Cardiac fibroblast (primary cell): ENCODE data around the gene PHLDA3.

Experiments
- DNase-seq, 2 donors: peaks; one replicate each; pipeline versions ENCODE4 v3.0.0 to v3.0.0-alpha.2; 2010; ENCODE audit warnings: low read depth in 2 of 2
- H3K4me3 ChIP-seq, 2 donors: replicated peaks in 1 of 2; 1 replicate in 1 of 2; 2 replicates in 1 of 2; pipeline ENCODE4 v1.5.1; 2011; ENCODE audit warnings: low read depth in 2 of 2, low read length in 2 of 2, mild to moderate bottlenecking in 2 of 2, moderate library complexity in 1 of 2
- CTCF ChIP-seq: IDR thresholded peaks from one replicate; pipeline ENCODE4 v1.5.1; 2011; ENCODE audit warnings: low read depth, mild to moderate bottlenecking, low read length, inconsistent platforms

The PHLDA3 gene

GRCh38 chr1:201504179-201504631, 35.2 kb upstream of the PHLDA3 start:
- TF ChIP-seq CTCF = no peak
- DNase-seq = peak; percentile 51 to 58
- H3K4me3 ChIP-seq = peak overlapping the region in 1 of 2 donors; percentile 79

DNA sequence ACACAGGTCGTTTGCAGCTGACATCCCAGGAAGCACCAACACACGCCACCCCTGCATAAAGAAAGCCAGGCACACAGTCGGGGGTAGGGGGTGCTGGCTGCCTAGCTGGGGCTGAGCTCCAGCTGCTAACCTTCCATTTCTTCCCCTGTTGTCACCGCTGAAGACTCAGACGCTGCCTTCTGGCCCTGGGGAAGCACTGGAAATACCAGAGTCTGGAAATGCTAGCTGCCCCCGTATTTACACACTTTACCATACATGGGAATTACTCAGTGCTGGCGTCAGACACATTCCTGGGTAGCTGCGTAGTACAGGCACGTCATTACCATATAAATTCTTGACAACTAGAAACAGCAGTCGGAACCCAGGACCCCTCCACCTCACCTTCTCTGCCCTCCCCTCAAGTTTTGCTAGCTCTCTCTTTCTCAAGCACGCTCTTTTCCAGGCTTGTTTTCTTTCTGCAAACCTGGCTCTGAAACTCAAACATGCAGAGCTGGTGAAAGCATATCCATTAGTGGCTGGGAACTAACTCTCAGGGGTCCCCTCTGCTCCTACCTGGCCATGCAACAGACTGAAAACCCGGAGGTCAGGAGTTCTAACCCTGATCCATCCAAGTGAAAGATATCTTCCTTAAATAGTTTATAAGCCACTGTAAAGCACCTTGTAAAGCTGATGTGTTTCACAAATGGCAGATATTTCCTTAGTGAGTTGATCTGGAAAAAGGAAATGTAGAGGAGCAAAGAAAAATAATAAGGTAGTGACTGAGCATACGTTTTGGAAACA, 34.6 kb upstream of the PHLDA3 start:
- TF ChIP-seq CTCF = no peak
- DNase-seq = peak; percentile 98 to 99
- peak overlapping the region in 1 of 2 donors; percentile 79 for H3K4me3 ChIP-seq

- DNase-seq = no peak
- no peak overlapping the region for H3K4me3 ChIP-seq
- no peak for TF ChIP-seq CTCF
Observed at GRCh38 chr1:201502511-201502857, 33.5 kb upstream of the PHLDA3 start.

- DNase-seq = no peak
- no peak for TF ChIP-seq CTCF
Observed at GRCh38 chr1:201501812-201502510, 33.0 kb upstream of the PHLDA3 start.

DNA sequence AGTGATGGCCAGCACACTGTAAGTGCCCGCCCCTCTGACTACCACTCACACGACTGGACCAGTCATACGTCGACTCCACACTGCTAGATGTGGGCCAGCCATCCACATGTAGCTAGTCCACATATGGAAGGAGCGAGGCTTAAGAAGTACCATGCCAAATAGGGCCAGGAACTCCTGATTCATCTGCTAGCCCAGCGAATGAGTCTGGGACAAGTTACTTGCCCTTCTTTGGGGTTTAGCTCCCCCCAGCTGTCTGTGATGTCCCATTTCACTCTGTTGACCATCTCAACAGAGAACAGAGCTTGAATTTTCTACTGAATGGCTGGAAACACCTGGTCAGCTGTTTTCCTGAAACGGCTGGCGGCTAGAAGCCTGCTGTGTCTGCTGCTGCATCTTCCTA, 32.2 kb upstream of the PHLDA3 start:
- no peak overlapping the region for H3K4me3 ChIP-seq
- DNase-seq = peak; percentile 41 to 80
- no peak for TF ChIP-seq CTCF

More at GRCh38 chr1:201501812-201502510, 33.0 kb upstream of the PHLDA3 start:
- no peak overlapping the region for H3K4me3 ChIP-seq

GRCh38 chr1:201500670-201501120, 31.7 kb upstream of the PHLDA3 start:
- H3K4me3 ChIP-seq = no peak overlapping the region
- DNase-seq = peak; percentile 49 to 62
- TF ChIP-seq CTCF = no peak
